Measurements from ENCODE around the gene LCE3C. TPM values are rescaled to one million over a fixed set of nuclear protein-coding genes. Genes with fewer than 3 reads are reported as not detected.

The LCE3C gene
- total RNA-seq, 1 experiment from 2014 or later, result not detected

GRCh38 chr1:152646656-152647055, 46.6 kb downstream of the LCE3C start:
- no peak overlapping the region for H3K27ac ChIP-seq (ENCODE audit: low read length)
- TF ChIP-seq REST (IDR thresholded peaks at IDR 0.05; ENCODE audit: insufficient read depth in 1 of 2, low read depth in 2 of 2, low read length in 1 of 2), result no peak
- no peak for TF ChIP-seq TCF7L2 (IDR thresholded peaks at IDR 0.05; ENCODE audit: low read depth, low read length)
- TF ChIP-seq POLR2AphosphoS5 (IDR thresholded peaks at IDR 0.05; ENCODE audit: low read depth, low read length), result no peak
- TF ChIP-seq CTCF (IDR thresholded peaks at IDR 0.05), result no peak
- no peak for TF ChIP-seq SIN3A (IDR thresholded peaks at IDR 0.05; ENCODE audit: borderline replicate concordance, insufficient read depth, low read depth, low read length)
- no peaks in the 10 kb centered on the region for H3K9me3 ChIP-seq (ENCODE audit: control insufficient read depth, insufficient read depth, low read depth, low read length)
- no peaks in the 10 kb centered on the region for H3K4me1 ChIP-seq (ENCODE audit: control insufficient read depth, insufficient read depth, low read length)
- CTCF ChIA-PET, result no interaction called here
- no TSS peak for BruUV-seq (replicated peaks)
- POLR2A ChIA-PET, result no interaction called here
- DNase-seq (ENCODE audit: low read depth, low spot score) (no peak), ATAC-seq (no peak)
- no peaks in the 10 kb centered on the region for H3K36me3 ChIP-seq (ENCODE audit: control insufficient read depth, insufficient read depth, low read length)
- no peaks in the 10 kb centered on the region; the same call in 1 of the 2 replicates for H3K27me3 ChIP-seq (ENCODE audit: control insufficient read depth, insufficient read depth, low read length)
- in situ Hi-C loops (cut with HindIII; ENCODE audit: low pct_unique_long_range_greater_than_20kb, low sequenced_read_pairs), result no loop called here
- intact Hi-C loops (cut with micrococcal nuclease; ENCODE audit: unreplicated experiment), result no loop called here
- H3K4me3 ChIP-seq (ENCODE audit: low read depth in 2 of 2, low read length in 2 of 2), result no peak overlapping the region

Other genes with a start within 250 kb of the LCE3C start
- not detected for gene FLG2, start 240.2 kb upstream of the LCE3C start, total RNA-seq (2021; ENCODE audit: unreplicated experiment)
- gene CRNN, start 186.0 kb upstream of the LCE3C start, total RNA-seq (2021; ENCODE audit: unreplicated experiment), result not detected
- not detected for gene LCE5A, start 89.4 kb upstream of the LCE3C start, total RNA-seq (2021; ENCODE audit: unreplicated experiment)
- not detected for gene CRCT1, start 85.8 kb upstream of the LCE3C start, total RNA-seq (2021; ENCODE audit: unreplicated experiment)
- not detected for gene LCE3E, start 33.5 kb upstream of the LCE3C start, total RNA-seq (2021; ENCODE audit: unreplicated experiment)
- not detected for gene LCE3D, start 19.7 kb upstream of the LCE3C start, total RNA-seq (2021; ENCODE audit: unreplicated experiment)
- gene LCE3B, start 13.6 kb downstream of the LCE3C start, total RNA-seq (2021; ENCODE audit: unreplicated experiment), result not detected
- gene LCE3A, start 22.9 kb downstream of the LCE3C start, total RNA-seq (2021; ENCODE audit: unreplicated experiment), result not detected
- not detected for gene LCE2D, start 63.1 kb downstream of the LCE3C start, total RNA-seq (2021; ENCODE audit: unreplicated experiment)
- gene LCE2C, start 75.0 kb downstream of the LCE3C start, total RNA-seq (2021; ENCODE audit: unreplicated experiment), result not detected
- gene LCE2B, start 85.9 kb downstream of the LCE3C start, total RNA-seq (2021; ENCODE audit: unreplicated experiment), result not detected
- not detected for gene LCE2A, start 98.1 kb downstream of the LCE3C start, total RNA-seq (2021; ENCODE audit: unreplicated experiment)
- not detected for gene LCE4A, start 107.9 kb downstream of the LCE3C start, total RNA-seq (2021; ENCODE audit: unreplicated experiment)
- gene KPRP, start 157.8 kb downstream of the LCE3C start, total RNA-seq (2021; ENCODE audit: unreplicated experiment), result not detected
- gene LCE1F, start 174.9 kb downstream of the LCE3C start, total RNA-seq (2021; ENCODE audit: unreplicated experiment), result not detected
- gene LCE1E, start 186.0 kb downstream of the LCE3C start, total RNA-seq (2021; ENCODE audit: unreplicated experiment), result not detected
- gene LCE1D, start 196.5 kb downstream of the LCE3C start, total RNA-seq (2021; ENCODE audit: unreplicated experiment), result not detected
- gene LCE1C, start 206.4 kb downstream of the LCE3C start, total RNA-seq (2021; ENCODE audit: unreplicated experiment), result not detected
- gene LCE1B, start 211.7 kb downstream of the LCE3C start, total RNA-seq (2021; ENCODE audit: unreplicated experiment), result not detected
- not detected for gene LCE1A, start 227.2 kb downstream of the LCE3C start, total RNA-seq (2021; ENCODE audit: unreplicated experiment)
- not detected for gene LCE6A, start 242.6 kb downstream of the LCE3C start, total RNA-seq (2021; ENCODE audit: unreplicated experiment)

All from Panc1 (cell line).